ENCODE data around the gene AREL1.
A peak's percentile ranks its signal among the peaks of the same experiment; 100 is the strongest.

Gene AREL1

GRCh38 chr14:74658535-74659131 lies 54.2 kb downstream of the AREL1 start:
- DNase-seq, result no peak

- DNase-seq, result no peak
Observed at GRCh38 chr14:74656964-74657363, 55.9 kb downstream of the AREL1 start.

- DNase-seq, result no peak
Observed at GRCh38 chr14:74655599-74656395, 57.1 kb downstream of the AREL1 start.

GRCh38 chr14:74654931-74655330 lies 57.9 kb downstream of the AREL1 start:
- DNase-seq, result no peak

- DNase-seq, result peak; percentile 17 to 43
Observed at GRCh38 chr14:74653386-74654138, 59.3 kb downstream of the AREL1 start.

GRCh38 chr14:74652541-74652940 lies 60.3 kb downstream of the AREL1 start:
- no peak for DNase-seq

- DNase-seq, result no peak
Observed at GRCh38 chr14:74650927-74651686, 61.8 kb downstream of the AREL1 start.

GRCh38 chr14:74649673-74650072 lies 63.2 kb downstream of the AREL1 start:
- no peak for DNase-seq

- DNase-seq, result no peak
Observed at GRCh38 chr14:74649167-74649566, 63.7 kb downstream of the AREL1 start.

GRCh38 chr14:74648601-74649000 lies 64.3 kb downstream of the AREL1 start:
- no peak for DNase-seq

GRCh38 chr14:74647678-74648461 lies 65.0 kb downstream of the AREL1 start:
- peak; percentile 61 to 87 for DNase-seq

- DNase-seq, result peak; percentile 63 to 94
Observed at GRCh38 chr14:74647061-74647677, 65.7 kb downstream of the AREL1 start.

GRCh38 chr14:74645756-74646470 lies 67.0 kb downstream of the AREL1 start:
- DNase-seq, result no peak

- DNase-seq, result no peak
Observed at GRCh38 chr14:74645244-74645643, 67.6 kb downstream of the AREL1 start.

GRCh38 chr14:74641601-74642391 lies 71.1 kb downstream of the AREL1 start:
- no peak for DNase-seq

GRCh38 chr14:74638966-74639365 lies 73.9 kb downstream of the AREL1 start:
- DNase-seq, result peak in 1 of 2 experiments; percentile 20

- DNase-seq, result peak; percentile 98 to 99
Observed at GRCh38 chr14:74638066-74638465, 74.8 kb downstream of the AREL1 start.

- DNase-seq, result peak; percentile 44 to 70
Observed at GRCh38 chr14:74637178-74637550, 75.7 kb downstream of the AREL1 start.

- DNase-seq, result peak; percentile 48 to 59
Observed at GRCh38 chr14:74636424-74637177, 76.3 kb downstream of the AREL1 start.
